Measurements from ENCODE around the gene ZNF592.

ZNF592 gene

DNA sequence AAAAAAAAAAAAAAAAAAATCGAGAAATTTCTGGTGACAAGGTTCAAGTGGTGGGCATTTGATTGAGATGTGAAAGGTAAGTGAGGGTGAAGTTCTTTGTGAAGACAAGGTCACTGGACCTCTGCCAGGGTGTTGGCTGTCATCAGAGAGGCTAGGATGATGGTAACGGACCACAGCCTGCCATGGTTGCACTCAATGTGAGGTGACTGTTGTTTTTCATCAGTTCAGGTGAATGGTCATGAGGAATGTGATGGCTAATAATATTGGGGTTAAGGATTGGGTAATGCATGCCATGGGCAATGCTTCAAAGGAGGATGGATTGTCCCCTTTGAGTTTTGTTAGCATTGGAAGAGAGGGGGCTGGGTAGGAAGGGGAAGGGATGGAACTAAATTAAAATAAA, 64.5 kb downstream of the ZNF592 start:
- no peak for DNase-seq

DNA sequence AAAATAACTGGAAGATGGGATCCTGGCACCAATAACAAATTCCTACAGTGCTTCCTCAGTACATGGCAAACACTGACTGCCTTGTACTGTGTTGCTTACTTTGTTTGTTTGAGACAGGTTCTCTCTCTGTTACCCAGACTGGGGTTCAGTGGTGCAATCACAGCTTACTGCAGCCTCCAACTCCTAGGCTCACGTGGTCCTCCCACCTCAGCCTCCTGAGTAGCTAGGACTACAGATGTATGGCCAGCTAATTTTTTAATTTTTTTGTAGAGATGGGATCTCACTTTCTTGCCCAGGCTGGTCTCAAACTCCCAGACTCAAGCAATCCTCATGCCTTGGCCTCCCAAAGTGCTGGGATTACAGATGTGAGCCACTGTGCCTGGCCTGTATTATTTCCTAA, 65.0 kb downstream of the ZNF592 start:
- DNase-seq, result no peak

DNA sequence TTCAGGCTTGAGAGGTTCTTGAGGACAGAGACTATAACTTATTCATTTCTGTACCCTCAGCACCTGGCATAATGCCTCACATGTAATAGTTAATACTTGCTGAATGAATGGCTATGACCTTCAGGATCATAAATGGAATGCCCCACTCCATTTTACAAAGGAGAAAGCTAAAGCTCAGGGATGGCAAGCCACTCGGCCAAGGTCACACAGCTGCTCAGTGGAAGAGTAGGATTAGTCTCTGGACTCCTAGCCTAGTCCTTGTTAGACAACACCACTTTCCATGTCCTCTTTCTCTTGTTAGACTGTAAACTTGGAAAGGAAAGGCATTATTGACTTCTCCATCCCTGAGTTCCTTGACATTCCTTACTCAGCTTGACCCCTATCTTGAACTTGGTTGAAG, 65.5 kb downstream of the ZNF592 start:
- no peak for DNase-seq

DNA sequence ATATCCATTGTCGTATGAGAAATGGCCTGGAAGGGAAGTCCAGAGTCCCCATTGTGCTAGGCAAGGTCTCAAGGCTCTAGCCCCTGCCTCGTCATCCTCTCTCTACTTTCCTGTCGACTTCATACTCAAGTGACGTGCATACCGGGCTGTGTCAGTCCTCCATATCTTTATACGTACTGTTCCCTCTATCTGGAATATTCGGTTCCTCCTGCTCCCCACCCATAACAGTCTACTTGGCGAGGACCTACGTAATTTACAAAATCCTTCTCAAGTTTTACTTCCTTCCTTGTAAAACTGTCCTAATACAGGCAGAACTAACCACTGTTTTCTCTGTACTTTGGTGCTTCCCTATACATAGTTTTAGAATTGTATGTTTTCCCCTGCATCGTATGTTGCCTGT, 66.5 kb downstream of the ZNF592 start:
- no peak for DNase-seq

DNA sequence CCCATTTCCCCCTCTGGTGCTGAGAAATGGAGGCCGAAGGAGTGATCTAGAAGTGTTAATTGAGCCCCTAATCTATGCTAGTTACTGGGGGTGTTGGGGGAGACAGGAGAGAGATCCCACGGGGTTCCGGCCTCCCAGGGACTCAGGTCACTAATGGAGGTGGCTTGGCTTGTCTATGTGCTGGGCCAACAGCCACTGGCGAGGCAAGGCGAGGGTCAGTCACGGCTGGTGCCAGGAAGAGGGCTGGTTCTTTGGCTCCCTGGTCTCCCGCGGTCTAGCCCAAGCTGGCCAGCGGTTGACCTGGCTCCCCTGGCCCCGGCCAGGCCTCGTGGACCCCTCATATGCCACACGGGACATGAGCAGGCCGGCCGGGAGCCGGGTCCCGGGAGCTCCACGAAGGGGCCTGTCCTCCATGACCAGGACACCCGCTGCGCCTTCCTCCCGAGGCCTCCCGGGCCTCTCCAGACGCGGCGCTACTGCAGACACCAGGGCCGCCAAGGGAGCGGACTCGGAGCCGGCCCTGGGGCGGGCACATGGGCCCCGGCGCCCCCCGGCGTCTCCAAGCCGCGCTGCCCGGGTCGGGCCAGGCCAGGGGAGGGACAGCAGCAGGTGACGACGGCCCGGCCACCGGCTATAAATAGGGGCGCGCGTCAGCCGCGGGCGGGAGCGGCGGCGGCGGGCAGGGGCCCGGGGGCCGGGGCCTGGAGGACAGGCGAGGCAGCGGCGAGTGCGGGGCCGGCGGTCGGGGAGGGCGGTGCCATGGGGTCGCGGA, 68.5 kb downstream of the ZNF592 start, which contains the start of gene ALPK3:
Gene ALPK3, plus strand, starts transcription at position 663 of the 772 bp plus-strand sequence. Its CDS starts 97 bp downstream, at position 760.
- DNase-seq, result no peak

DNA sequence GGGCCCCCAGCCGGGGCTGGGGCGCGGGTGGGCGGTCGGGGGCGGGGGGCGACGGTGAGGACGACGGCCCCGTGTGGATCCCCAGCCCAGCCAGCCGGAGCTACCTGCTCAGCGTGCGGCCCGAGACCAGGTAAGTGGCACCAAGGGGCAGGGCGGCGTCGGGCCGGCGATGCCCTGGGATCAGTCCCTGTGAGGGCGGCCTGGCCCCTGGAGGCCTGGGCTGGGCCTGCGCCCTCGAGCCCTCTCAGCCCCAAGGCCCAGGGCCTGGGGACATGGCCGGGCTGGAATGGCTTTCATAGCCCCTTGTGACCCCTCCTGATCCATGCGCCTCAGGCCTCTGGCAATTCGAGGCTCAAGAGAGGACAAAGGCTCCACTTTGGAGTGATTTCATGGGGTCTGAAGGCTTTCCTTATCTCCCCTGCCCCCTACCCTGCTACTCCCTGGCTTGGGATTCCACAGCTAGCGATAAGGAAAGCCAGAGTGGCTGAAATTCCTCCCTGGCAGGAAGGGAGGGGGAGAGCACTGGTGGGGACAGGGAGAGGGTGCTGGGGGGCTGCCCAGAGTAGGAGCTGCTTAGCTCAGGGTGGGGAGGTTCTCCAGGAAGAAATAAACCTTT, 69.2 kb downstream of the ZNF592 start:
- no peak for DNase-seq

DNA sequence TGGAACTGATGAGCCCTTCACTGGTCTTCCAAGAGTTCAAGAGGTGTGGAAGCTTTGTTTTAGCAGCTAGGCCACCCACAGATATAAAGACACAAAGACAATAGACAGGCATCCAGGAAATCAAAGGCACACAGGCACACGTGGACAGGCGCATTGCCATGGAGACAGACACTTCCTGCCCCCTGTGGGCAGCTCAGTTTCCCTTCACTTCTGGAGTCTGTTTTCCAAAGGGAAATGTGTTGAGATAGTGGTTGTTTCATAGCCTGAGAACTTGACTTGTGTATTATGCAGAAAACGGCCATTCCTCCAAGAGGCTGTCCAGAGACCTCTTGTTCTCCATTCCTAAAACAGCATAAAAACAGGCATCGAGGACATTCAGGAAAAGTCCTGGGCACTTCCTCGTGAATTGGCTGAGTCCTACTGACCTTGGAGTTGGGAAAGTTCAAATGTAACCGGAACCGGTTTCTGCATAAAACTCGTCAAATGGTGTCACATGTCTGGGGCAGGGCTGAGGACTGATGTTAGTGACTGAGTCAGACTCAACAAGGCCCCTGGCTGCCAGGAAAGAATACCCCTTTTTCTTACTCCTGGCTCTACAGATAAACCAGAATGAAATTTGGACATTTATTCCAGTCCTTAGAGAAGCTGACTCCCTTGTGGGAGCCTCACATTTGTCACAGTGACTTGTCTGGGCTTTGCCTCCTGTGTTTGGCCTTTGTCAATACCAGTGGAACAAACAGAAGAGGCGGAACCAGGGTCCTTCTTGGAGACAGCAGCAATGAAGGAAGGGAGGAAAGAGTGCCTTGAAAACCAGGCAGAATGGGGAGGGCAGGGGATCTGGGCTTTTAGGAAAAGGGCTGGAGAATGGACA, 70.1 kb downstream of the ZNF592 start:
- no peak for DNase-seq

DNA sequence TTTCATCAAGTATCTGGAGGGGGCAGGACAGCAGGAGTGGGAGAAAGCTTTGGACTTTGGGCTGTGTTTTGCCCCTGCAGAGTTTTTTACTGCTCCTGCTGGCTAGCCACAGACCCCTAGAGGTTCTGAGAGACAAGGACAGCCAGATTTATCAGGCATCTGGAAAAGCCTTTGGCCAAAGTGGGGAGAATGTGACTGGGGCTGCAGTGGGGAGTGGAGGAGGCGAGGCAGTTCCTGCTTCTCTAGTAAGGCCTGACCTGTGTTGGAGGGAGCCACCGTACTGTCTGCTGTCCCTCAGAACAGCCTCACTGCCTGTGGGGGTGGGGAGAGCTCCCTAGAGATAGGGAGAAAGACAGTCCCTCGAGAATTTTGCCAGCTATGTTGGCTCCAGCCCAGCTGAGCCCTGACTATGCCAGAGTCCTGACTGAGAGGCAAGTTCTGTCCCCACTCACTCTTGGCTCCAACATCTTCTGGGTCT, 70.9 kb downstream of the ZNF592 start:
- DNase-seq, result no peak

DNA sequence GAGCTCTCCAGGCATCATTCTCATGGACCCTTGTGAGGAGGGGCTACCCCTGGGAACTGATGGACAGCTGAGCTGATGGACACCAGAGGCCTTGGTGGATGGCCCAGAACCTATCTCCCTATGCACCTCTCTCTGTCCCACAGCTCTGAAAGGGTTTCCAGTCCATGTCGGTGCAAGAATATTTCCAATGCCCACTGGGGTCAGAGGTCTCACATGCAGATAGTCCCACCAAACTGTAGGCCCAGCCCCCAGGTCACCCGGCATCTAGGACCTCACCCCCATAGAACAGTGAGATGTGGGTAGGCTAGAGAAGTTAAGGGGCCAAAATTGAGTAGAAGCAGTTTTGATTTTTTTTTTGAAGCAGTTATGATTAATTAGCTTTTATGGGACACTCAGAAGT, 71.4 kb downstream of the ZNF592 start:
- no peak for DNase-seq

DNA sequence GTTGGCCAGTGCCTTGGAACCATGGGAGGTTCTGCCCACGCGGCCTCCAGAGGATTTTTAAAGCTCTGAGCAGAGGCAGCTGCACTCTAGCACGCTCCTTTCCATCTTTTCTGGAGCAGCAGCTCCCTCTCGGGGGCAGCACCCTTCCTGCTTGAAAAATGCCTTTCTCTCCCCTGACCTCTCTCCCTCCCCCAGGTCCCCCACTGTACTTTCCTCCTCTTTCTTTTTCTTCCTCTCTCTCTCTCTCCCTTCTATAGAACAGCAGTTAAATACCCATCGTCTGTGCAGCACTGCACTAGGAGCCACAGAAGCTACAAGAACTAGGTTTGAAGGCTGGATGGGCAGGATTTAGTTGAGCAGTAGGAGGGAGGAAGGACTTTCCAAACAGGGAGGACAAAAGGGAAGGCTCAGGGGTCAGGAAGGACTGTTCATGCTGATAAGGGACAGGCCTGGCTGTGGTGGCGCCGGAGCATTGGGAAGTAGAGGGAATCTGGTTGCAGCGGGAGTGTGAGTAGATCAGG, 73.2 kb downstream of the ZNF592 start:
- no peak for DNase-seq

DNA sequence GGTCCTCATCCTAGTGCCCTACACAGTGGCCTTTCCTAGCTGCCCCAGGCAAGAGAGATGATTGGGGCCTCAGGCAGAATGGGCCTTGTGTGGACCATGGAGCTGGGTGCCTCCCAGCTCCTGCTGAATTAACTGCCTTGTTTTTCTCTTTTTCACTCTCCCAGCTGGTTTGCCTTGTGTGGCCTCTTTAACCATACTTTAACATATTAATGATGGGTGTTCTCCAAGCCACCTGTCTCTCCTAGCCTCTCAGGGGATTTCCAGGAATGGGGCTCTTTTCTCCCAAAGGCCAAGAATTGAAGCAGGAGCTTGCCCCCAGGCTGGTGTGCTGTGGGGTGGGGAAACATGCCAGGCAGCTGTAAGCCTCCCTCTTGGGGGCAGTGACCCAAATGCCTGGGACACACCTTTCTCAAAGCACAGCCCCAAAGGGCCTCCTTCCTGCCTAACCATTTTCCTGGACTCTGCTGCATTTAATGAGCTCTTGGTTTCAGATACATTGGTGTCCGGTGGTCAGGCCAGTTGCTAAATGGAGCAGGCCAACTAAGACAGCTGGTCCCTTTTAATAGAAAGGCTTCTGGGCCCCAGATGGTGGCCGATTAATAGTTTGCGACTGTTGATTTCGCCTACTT, 74.4 kb downstream of the ZNF592 start:
- no peak for DNase-seq

DNA sequence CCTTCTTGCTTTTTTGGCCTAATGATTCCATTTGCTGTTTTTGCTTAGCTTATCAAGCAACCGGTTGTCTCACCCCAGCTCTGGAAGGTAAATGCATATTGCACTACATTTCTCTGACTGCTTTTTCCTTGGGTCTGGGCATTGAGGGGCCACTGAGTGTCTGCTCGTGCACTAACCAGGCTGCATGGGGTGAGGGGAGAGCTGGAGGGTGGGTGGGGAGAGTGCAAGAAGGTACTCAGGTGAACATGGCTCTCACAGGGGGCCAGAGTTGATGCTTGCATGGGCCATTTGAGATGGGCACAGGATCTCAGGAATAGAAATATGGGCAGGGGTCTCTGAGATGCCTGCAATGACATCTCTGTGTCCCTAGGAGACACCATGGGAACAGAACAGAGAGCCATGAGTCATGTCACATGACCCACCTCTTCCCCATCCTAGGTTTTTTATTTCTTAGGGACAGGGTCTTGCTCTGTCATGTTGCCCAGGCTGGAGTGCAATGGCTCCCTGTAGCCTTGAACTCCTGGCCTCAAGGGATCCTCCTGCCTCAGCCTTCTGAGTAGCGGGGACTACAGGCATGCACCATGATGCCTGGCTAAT, 75.0 kb downstream of the ZNF592 start:
- no peak for DNase-seq

DNA sequence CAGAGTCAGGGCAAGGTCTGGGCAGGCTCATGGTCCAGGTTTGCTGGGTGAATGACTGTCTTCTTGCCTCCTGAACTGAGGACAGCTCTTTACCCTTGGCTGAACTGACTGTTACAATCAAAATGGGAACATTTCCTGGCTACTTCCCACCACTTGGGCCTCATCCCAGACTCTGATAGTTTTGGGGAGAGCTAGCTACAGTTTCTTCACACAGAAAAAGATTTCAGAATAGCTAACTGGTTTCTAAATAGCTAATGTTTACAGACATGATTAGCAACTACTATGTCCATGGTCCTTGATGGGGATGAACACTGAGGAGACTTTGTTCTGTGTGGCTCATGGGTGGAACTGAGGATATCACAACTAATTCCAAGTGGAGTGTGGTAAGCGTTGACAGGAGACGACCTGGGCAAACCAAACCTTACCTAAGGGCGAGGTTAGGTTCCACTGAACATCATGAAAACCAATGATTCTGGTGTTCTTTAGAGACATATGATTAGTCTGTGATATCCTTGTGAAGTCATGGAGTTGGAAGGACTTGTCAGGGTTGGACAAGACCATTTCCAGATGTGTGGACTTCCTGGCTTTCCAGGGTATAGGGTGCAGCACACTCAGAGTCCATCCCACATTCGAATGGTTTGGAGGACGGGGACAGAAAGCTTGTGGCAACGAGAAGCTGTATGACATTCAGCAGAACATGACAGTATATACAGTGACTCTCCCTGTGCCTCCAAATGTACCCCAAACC, 76.0 kb downstream of the ZNF592 start:
- DNase-seq, result no peak

DNA sequence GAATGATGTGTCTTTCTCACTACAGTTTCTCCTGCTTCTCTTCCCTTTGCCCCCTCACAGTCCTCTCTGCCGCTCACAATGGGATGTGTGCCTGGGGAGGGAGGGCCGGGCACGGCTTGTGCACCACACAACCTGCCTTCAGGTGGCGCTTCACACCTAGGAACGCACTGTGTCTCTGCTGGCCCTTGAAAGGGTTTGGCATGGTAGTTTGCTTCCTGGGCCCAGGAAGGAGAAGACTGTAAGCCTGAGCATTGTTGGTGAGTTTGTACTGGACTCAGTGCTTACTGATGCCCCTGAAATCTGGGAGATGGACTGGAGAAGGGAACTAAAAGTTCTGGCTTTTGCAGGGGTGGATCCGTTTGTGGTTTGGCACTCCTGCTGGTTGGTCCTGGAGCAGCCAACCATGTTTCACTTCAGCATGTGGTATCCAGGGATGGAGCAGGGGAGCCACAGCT, 78.0 kb downstream of the ZNF592 start:
- no peak for DNase-seq

DNA sequence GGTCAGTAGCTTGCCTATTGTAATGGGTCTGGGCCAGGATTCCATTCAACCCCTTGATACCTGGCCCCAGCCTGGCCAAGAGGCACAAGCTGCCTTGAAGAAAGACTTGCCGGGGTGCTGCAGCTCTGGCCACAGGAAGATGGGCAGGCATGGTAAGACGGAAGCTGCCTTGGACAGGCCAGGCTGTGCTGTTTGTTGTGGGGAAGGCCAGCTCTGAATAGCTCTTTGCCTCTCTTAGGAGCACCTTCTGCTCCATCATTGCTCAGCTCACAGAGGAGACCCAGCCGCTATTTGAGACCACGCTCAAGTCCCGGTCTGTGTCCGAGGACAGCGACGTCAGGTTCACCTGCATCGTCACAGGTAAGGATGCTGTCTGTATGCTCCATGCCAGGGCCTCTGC, 78.9 kb downstream of the ZNF592 start:
- no peak for DNase-seq

DNA sequence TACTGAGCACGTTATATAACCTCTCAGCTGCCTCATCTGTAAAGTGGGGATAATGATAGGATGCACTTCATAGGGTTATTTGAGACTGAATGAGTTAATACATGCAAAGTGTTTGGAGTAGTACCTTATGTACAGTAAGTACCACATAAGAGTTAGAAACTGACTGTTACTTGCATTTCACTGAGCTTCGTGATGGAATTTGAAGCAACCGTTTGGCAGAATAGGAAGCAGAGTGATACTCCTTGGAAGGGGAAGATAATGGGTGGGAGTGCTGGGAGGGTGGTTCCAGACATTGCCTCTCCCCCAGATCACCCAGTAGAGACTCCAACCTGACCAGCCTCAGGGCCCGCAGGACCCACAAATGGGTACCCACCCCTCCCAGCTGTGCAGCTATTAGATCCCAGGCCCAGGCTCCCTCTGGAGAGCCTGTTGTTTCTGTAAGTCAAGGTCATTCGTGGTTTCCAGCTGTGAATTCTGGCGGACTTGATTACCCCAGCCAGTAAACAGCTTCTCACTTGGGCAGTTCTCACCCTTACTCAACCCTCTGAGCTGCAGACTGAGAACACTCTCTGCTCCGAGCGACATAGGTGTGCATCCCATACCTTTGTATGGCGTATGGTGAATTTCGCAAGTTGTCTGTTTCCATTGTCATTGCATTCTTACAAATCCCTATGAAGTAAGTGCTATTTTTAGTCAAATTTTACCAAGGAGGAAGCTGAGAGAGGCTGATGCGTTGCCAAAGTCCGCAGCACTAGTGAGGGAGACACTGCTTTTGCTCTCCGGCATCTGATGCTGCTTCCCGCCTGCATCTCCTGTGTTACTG, 79.9 kb downstream of the ZNF592 start:
- no peak for DNase-seq

DNA sequence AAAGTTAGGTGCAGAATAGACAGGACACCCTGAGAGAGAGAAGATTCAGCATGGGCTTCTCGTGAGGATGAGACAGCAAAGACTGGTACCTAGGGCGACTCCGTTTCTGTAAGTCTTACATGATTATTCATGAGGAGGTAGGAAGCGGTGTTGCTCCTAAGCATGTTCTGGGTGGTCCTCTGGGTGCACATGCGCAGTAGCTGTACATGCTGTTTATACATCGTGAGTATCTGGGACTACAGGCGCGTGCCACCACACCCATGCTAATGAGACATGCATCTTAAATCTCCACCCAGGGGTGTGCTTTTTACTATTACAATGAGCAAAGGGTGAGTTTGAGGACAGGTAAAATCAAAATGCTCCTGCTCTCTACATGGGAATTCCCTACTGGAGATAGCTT, 81.0 kb downstream of the ZNF592 start:
- DNase-seq, result no peak

DNA sequence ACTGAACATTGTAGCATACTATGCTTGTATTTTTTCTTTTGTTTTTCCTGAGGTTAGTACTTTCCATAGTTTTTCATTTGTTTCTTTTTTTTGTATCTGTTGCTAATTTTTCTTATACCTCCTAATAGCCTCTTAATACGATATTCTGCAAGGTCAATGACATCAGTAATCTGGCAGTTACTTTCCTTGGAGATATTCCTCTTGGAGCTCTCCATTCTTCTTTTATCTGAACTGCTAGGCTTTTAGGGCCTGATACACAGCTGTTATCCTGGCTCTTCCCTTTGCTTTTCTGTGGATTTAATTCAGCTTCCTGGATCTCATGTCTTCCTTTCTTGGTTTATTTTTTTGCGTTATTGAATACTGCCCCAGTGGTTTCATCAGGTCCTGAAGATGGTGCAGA, 81.6 kb downstream of the ZNF592 start:
- no peak for DNase-seq

DNA sequence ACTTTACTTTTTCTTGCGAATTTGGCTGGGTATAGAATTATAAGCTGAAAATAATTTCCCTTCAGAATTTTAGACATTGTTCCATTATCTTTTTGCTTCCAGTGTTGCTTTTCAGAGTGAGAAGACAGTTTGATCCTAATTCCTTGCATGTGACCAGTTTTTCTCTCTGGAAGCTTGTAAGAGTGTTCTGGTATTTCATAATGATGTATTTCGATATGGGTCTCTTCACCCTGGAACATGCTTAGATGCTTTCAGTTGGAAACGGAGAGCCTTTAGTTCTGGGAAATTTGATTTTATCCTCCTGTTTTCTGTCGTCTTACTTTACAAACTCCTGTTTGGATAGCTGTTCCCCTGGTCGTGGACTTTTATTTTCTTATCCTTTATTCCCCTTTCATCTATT, 82.6 kb downstream of the ZNF592 start:
- no peak for DNase-seq

DNA sequence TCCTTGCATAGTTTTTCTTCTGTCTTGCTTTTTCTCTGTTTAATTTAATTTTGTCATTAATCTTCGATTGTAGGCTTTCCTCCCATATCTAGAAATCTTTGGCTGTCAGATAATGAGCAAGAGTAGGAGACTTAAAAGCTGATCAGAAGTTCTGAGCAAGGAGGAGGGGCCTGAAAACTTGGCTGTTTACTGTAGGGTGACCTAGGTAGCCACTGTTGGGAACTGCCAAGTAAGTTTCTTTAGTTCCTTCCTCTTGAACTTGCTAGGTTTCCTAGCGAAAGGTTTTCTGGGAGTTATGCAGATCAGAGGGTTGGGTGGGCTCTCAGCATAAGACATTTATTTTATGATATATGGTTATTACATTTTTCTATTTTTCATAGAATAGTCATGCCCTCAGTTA, 83.2 kb downstream of the ZNF592 start:
- DNase-seq, result no peak
